Testis (tissue), 2 donors: Measurements from ENCODE around the gene FAM240B.

Experiments
- POLR2A ChIP-seq: fragments of 450-650 bp; IDR thresholded peaks from one replicate; pipeline ENCODE4 v1.6.1; 2017; ENCODE audit warnings: antibody characterized with exemption, mild to moderate bottlenecking, moderate library complexity
- TF ChIP-seq, protein P1 (sequence below), 3 experiments: fragments of 450-650 bp in 2 of 3; fragments of 200-600 bp in 1 of 3; sonication (generic) in 1 of 3; IDR thresholded peaks; one replicate each; pipeline ENCODE4 v1.5.1; 2016 to 2019; ENCODE audit warnings: antibody characterized with exemption in 3 of 3, mild to moderate bottlenecking in 2 of 3, moderate library complexity in 1 of 3

DNA sequence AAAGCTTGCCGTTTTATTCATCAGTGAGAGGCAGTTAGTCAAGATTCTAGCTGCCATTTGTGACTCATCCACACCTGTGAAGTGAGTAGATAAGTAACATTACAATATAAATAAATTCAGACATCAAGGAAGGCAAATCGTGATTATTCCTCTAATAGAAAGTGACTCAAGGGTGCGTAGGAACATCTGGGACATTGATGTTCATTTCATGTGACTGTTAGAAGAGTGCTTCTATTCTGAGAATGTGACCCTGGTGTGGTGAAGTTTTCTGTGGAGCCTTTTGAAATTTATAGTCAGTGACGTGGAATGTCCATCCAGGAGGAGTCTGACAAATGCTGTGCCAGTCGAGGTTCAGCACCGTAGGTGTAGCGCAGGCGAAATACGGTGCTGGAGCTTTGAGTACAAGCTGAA is 48.4 kb upstream of the FAM240B start:
- TF ChIP-seq, protein P1, sequence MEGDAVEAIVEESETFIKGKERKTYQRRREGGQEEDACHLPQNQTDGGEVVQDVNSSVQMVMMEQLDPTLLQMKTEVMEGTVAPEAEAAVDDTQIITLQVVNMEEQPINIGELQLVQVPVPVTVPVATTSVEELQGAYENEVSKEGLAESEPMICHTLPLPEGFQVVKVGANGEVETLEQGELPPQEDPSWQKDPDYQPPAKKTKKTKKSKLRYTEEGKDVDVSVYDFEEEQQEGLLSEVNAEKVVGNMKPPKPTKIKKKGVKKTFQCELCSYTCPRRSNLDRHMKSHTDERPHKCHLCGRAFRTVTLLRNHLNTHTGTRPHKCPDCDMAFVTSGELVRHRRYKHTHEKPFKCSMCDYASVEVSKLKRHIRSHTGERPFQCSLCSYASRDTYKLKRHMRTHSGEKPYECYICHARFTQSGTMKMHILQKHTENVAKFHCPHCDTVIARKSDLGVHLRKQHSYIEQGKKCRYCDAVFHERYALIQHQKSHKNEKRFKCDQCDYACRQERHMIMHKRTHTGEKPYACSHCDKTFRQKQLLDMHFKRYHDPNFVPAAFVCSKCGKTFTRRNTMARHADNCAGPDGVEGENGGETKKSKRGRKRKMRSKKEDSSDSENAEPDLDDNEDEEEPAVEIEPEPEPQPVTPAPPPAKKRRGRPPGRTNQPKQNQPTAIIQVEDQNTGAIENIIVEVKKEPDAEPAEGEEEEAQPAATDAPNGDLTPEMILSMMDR (IDR thresholded peaks at IDR 0.05) = no peak
- no peak for TF ChIP-seq POLR2A
